ENCODE data around the gene ZBED4.

Gene ZBED4

GRCh38 chr22:49934891-49935557 lies 81.4 kb downstream of the ZBED4 start:
- DNase-seq (ENCODE audit: low read depth, low spot score), result peak; percentile 75

GRCh38 chr22:49935561-49935960 lies 81.9 kb downstream of the ZBED4 start:
- peak; percentile 50 for DNase-seq (ENCODE audit: low read depth, low spot score)

GRCh38 chr22:49936018-49936972 lies 82.7 kb downstream of the ZBED4 start:
- peak; percentile 79 for DNase-seq (ENCODE audit: low read depth, low spot score)

- DNase-seq (ENCODE audit: low read depth, low spot score), result no peak
These were observed 83.5 kb downstream of the ZBED4 start for GRCh38 chr22:49936973-49937757.

- DNase-seq (ENCODE audit: low read depth, low spot score), result no peak
These were observed 84.3 kb downstream of the ZBED4 start for GRCh38 chr22:49937758-49938564.

GRCh38 chr22:49938565-49939136 lies 85.0 kb downstream of the ZBED4 start:
- DNase-seq (ENCODE audit: low read depth, low spot score), result no peak
